ENCODE measurements around the gene MEIOB.
"Not testable (repeated sequence)": the region's sequence is repeated elsewhere in the genome, so short reads cannot be mapped to it uniquely, and the experiment has no call there.

The MEIOB gene

GRCh38 chr16:1807626-1808025 is 64.3 kb downstream of the MEIOB start:
- no peak for DNase-seq

GRCh38 chr16:1800701-1801100 is 71.3 kb downstream of the MEIOB start:
- DNase-seq, result no peak

- DNase-seq, result not testable (repeated sequence)
Observed at GRCh38 chr16:1799263-1799662, 72.7 kb downstream of the MEIOB start.

- no peak for DNase-seq
Observed at GRCh38 chr16:1794908-1795666, 76.9 kb downstream of the MEIOB start.

DNA sequence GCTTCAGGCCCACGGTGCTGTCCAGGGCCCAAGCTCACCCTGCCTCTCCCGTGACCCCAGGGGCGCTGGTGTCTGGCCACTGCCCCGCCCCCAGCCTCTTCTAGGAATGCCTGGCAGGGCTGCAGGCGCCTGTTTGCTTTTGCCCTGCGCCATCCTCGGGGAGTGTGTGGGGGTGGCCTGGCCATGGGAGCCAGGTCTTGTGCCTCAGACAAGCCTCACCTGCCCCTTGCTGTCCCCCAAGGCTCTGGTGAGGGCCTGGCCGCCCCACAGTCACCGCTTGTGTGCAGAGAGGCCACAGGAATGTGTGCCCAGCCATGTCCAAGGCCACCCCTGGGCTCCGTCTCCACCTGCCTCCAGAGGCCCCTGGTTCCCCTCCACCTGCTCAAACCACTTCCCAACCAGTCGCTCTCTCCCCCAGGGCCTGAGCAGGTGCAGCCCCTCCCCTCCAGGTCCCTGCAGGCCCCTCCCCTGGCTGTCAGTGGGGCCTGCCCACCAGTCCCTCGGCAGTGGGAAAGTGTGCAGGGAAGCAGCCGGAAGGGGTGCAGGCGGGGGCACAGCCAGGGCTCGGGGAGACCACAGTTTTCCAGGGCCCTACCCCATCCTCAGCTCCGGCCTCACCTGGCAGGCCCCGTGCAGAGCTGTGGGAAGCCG is 77.6 kb downstream of the MEIOB start:
- DNase-seq, result no peak

GRCh38 chr16:1793578-1794220 is 78.3 kb downstream of the MEIOB start, which contains the start of gene IGFALS:
TSS of gene IGFALS (minus strand) at chr16:1793705. CDS start at chr16:1793652, 53 bp downstream.
- no peak for DNase-seq

DNA sequence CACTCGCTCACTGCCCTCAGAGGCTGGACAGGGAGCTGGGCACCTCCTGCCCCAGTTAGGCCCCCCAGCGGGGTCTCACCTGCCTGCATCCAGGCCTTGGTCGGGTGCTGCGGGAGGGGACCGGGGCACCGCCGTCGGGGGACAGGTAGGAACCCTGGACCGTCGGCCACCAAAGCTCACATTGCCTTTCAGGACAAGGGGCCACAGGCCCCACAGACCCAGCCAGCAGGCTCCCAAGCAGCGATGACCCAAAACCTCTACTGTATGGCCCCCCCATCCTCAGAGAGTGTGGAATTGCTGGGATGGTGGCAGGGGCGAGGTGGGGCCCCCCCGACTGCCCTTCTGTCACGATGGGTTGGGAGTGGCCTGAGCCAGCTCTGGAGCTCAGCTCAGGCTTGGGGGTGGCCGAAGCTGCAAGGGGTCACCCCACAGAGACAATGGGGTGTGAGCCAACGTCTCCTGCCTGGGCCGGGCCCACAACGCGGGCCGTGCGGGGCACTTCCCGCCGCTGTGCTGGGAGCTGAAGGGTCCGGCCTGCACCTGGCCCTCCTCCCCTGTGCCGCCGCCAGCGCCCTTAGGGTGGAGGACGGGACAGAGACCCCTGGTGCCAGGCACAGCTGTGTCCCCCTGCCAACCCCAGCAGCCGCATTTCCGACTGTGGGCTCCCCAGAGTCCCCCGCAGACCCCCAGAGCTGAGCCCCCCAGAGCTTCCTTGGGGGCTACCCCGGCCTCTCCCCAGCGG is 79.0 kb downstream of the MEIOB start:
- no peak for DNase-seq

DNA sequence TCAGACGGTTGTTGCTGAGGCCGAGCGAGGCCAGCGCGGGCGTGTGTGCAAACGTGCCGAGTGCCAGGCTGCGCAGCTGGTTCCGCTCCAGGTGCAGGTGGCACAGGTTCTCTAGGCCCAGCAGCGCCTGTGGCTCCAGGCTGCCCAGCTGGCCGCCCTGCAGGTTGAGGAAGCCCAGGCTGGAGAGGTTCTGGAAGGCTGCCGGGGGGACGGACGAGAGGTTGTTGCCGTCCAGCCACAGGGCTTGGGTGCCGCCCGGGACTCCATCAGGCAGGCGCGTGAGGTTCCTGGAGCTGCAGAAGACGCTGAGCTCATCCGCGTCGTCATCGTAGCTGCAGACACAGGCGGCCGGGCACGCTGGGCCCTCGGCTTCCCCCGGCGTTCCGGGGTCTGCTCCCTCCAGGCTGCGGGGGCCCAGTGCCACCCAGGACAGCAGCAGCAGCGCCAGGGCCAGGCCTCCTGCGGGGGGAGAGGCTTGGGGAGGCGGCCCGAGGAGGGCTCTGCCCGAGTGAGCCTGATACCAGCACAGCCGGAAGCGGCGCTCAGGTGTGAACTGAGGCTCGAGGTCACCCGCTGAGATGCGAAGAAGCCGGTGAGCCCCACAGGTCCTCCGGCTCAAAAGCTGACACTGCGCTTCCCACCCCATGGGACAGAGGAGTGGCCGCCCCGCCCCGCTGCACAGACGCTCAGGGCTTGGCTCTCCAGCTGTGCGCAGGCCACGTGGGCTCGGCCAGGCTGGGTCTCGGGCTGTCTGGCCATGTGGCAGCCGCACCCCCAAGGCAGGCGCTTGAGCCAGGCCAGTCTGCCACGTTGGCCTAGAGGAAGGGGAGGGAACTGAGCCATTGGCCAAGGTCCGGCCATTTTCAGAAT is 79.8 kb downstream of the MEIOB start:
- no peak for DNase-seq

- DNase-seq, result no peak
Observed at GRCh38 chr16:1791256-1791942, 80.6 kb downstream of the MEIOB start.

GRCh38 chr16:1790611-1791255 is 81.2 kb downstream of the MEIOB start:
- no peak for DNase-seq

DNA sequence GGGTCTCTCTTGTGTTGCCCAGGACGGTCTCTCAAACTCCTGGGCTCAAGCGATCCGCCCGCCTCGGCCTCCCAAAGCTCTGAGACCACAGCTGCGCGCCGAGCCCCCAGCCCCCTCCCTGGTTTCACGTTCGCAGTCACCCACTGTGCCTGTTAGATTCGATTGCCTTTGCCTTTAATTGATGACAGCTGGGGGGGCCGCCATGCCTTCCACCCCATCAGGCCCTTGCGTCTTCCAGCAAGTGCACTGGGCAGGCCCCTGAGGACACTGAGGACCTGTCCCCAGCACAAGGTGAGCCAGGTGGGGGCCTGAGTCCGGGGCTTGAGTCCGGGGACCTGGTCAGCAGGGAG is 81.7 kb downstream of the MEIOB start:
- DNase-seq, result no peak

- DNase-seq, result no peak
Observed at GRCh38 chr16:1789643-1790045, 82.3 kb downstream of the MEIOB start.

GRCh38 chr16:1788708-1789100 is 83.3 kb downstream of the MEIOB start:
- no peak for DNase-seq

DNA sequence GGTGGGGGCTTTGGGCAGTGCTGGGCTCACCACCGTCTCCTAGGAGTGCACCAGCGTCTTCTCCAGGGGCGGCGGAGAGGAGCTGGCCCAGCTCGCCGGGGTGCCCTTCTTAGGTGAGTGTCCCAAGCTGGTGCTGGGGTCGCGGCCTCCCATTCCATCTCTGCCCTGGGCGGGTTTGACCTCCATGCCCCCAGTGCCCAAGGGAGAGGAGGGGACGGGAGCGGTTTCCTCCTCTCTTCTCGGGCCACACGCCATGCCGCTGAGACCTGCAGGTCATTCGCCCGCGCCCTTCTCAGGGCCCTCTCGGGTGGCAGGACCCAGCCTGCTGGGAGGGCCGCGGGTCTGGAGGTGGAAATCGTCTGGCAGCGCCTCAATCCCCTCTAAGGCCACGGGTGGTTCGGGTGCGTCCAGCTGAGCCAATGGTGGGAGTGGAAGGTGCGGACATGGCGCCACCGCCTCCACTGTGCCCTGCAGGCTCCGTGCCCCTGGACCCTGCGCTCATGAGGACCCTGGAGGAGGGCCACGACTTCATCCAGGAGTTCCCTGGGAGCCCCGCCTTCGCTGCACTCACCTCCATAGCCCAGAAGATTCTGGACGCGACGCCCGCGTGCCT is 83.8 kb downstream of the MEIOB start:
- DNase-seq, result no peak

DNA sequence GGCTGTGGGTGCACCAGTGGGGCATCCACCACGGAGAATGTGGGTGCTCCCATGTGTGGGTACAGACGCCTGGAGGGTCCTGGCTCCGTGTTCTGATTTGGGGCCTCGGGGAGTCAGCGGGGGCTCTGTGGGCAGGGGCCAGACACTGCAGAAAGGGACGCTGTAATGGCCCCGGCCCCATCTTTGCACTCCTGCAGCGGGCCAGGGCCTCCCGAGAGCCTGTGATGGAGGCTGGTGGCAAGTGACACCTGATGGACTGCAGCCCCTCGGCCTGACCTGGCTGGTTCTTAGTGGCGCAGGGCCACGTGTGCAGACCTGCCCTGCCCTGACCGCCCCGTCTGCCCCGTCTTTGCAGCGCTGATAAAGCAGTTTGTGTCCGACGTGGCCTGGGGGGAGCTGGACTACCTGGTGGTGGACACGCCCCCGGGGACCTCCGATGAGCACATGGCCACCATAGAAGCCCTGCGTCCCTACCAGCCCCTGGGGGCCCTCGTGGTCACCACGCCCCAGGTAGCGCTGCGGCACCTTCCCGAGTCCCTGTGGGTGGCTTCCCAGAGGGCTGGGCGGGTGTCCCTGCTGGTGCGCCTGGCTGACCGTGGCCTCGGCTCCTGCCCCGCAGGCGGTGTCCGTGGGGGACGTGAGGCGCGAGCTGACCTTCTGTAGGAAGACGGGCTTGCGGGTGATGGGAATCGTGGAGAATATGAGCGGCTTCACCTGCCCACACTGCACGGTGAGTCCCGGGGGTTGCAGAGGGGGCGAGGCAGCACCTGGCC is 84.5 kb downstream of the MEIOB start:
- DNase-seq, result no peak

- no peak for DNase-seq
Observed at GRCh38 chr16:1787056-1787321, 85.0 kb downstream of the MEIOB start.

DNA sequence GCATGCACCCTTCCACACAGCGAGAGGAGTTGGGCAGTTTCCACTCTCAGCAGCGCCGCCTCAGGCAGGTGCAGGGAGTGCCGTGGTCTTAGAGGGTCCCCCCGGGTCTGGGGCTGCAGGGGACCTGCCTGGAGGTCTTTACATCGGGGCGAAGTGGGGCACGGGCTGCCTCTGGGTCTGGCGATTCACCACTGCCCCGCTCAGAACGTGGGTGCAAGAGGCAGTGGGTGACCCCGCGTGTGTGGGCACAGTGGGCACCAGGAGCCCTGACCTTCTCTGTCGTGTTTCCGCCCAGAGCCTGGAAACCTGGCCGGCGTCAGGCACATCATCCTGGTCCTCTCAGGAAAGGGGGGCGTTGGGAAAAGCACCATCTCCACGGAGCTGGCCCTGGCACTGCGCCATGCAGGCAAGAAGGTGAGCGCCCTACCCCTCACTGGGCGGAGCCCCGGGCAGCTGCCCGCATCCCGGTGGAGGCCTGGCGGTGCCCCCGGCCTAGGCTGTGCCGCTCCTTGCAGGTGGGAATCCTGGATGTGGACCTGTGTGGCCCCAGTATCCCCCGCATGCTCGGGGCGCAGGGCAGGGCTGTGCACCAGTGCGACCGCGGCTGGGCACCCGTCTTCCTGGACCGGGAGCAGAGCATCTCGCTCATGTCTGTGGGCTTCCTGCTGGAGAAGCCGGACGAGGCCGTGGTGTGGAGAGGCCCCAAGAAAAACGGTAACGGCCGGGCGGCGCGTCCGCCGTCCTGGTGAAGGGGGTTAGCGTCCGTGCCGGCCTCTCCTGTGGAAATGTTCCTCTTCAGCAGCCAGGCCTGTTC is 85.5 kb downstream of the MEIOB start:
- DNase-seq, result no peak

- no peak for DNase-seq
Observed at GRCh38 chr16:1785846-1786170, 86.2 kb downstream of the MEIOB start.

Data from bone marrow (tissue), 2 donors.